Fibroblast of mammary gland (primary cell): ENCODE measurements around the gene ASCC1.

Experiments
- DNase-seq: peaks from one replicate; pipeline ENCODE4 v3.0.0-alpha.2; 2010; ENCODE audit warnings: low read depth
- H3K4me3 ChIP-seq: 2 replicates; pipeline ENCODE4 v1.5.1; 2011; ENCODE audit warnings: low read depth, mild to moderate bottlenecking, low read length, moderate library complexity; ENCODE audit not compliant: control insufficient read depth
- TF ChIP-seq, protein P1 (sequence below): conservative IDR thresholded peaks from 2 replicates; pipeline ENCODE4 v1.5.1; 2011; ENCODE audit warnings: low read depth, low read length, inconsistent platforms; ENCODE audit not compliant: control insufficient read depth, insufficient read depth

ASCC1 gene

DNA sequence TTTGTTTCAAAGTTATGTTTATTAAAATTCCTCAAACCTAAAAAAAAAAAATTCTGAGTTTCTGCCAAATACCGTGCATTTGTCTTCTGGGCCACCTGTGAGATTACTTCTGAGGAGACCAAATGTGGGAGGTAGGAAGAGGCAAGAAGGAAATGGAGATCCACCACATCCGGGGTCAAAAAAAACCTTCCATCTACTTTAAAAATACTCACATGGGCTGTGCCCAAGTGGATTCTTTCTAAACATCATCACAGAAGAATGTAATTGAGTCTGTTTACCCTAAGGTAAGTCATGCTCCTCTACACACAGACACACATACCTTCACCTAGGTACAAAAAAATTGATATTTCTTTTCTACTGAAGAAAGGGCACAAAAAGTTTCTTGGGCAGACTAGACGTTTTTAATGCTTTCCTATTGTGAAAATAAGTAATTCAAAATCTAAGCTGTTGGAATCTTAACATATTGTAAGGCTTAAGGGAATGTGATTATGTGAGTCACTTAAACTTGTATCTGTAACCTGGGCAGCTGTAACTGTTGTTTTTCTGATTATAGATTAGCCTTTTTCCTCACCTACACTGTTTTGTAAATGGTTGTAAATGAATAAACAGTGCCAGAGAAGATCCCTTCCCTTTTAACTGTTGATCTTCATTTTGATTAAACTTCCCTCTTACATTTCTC lies 108.6 kb downstream of the ASCC1 start:
- no peak overlapping the region for H3K4me3 ChIP-seq
- TF ChIP-seq, protein P1, sequence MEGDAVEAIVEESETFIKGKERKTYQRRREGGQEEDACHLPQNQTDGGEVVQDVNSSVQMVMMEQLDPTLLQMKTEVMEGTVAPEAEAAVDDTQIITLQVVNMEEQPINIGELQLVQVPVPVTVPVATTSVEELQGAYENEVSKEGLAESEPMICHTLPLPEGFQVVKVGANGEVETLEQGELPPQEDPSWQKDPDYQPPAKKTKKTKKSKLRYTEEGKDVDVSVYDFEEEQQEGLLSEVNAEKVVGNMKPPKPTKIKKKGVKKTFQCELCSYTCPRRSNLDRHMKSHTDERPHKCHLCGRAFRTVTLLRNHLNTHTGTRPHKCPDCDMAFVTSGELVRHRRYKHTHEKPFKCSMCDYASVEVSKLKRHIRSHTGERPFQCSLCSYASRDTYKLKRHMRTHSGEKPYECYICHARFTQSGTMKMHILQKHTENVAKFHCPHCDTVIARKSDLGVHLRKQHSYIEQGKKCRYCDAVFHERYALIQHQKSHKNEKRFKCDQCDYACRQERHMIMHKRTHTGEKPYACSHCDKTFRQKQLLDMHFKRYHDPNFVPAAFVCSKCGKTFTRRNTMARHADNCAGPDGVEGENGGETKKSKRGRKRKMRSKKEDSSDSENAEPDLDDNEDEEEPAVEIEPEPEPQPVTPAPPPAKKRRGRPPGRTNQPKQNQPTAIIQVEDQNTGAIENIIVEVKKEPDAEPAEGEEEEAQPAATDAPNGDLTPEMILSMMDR: no peak
- no peak for DNase-seq

DNA sequence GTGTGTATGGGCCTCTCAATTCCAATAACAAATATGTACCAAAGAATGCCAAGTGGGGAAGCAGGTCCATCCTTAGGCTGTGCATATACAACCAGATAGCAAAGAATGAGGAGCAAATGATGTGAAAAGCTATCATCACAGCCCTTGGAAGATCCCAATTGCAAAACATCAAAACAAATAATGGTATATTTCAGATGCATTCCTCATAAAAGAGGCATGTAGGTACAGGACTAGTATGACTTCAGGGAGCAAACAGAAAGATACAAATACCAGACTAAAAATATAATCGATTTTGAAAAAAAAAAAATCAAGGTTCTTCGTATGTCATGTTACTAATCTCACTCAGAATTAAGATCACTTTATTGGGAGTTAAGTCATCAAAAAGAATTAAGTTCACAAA lies 109.2 kb downstream of the ASCC1 start:
- TF ChIP-seq, protein P1: no peak
- no peak overlapping the region for H3K4me3 ChIP-seq
- DNase-seq: no peak

DNA sequence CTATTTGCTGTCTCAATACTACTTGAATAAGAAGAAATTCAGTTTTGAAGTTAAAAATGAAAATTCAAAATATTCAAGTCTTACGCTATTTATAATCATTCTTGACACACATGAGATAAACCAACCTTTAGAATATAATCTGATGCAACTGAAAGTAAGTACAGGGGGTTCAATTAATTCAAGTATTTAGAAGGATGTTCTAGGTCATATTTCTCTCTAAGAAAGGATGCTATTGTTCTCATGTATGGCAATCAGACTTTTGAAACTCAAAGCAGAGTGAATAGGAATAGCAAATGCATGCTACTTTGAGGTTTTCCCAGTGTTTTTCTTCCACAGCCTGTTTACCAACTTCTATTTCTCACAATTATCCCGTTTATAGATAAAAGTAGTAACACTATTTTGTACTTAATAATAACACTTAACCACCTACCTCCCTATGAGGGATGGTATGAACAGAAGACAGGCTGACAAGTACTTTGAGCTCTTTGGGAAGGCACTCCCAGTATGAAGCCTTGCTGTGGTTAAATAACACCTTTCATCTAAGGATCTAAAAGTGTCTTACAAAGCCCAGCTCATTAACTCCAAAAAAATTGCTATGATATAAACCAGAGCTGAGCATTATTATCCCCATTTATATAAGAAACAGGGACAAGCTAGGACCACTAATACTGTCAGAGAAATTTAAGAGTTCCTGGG lies 109.8 kb downstream of the ASCC1 start:
- no peak overlapping the region for H3K4me3 ChIP-seq
- TF ChIP-seq, protein P1: no peak
- no peak for DNase-seq

DNA sequence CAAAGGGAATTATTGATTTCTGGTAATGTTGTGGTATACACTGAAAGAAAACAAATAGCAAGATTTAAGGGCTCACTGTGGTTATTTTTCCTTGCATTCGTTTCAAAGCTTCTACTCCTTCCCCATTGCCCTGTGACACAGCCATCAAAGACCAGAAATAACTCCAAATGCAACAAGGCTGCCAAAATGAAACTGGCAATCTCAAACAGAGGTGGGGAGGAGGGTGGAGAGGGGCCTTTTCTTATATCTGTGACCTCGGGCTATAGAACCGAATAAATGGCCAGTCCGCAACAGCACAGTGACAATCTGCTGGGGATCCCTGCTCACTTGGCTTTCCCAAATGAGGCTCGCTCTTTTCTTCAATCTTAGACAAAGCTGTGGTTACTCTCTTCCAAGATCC lies 110.4 kb downstream of the ASCC1 start:
- no peak for DNase-seq
- no peak overlapping the region for H3K4me3 ChIP-seq
- TF ChIP-seq, protein P1: no peak

DNA sequence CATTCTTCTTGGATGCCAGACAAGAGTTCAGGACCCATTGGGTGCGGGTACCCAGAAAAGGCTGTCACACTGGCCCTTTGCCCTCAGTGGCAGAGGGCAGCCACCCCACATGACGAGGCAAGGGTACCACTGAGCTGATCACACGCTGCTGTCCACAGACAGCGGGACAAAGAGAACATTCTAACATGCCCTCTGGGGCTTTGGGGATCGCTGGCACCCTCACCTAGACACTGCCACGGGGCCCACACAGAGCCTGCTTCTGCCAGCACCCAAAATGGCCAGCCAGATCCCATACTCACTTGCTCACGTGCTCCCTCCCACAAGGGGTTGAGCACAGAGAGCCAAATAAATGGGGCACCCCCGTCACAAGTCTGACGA lies 111.0 kb downstream of the ASCC1 start:
- TF ChIP-seq, protein P1: no peak
- DNase-seq: no peak
- H3K4me3 ChIP-seq: no peak overlapping the region

DNA sequence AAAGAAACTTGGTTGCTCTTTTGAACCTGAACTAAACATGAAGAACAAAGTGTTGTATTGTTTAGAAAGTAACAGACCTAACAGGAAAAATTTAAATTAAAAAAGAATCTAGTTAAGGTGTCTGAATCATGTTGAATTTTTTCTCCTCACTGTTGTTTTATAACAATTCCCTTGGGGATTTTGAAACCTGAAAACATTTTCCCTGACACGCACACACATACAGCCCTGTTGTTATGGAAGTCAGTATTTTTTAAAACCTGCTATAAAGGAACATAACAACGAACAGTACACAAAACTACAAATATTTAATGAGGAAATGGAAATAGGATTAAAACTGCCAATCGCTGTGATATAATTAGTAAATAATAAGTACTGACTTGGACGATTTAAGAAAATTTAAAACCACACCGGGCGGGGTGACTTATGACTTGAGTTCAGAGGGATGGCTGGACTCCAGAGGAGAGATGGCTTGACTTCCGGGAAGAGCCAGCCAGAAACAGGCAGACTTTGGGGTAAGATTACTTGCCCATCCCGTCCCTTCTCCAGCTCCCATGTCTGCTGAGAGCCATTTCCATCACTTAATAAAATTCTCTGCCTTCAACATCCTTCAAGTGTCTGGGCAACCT lies 111.5 kb downstream of the ASCC1 start:
- peak; percentile 33 for DNase-seq
- TF ChIP-seq, protein P1: no peak
- H3K4me3 ChIP-seq: no peak overlapping the region
